Kidney (tissue), 14 donors: Measurements from ENCODE around the gene ABLIM2. TPM values are rescaled to one million over a fixed set of nuclear protein-coding genes. Genes with fewer than 3 reads are reported as not detected.

Source experiments
- DNase-seq, 5 donors: peaks; one replicate each; pipeline ENCODE4 v3.0.0-alpha.2; 2013 to 2020
- FAIRE-seq: peaks from 2 replicates; lab custom pipeline; 2012; peaks lifted over from hg19 to GRCh38; lab: Jason Lieb, UNC
- H3K27ac ChIP-seq, 2 donors: one replicate each; pipeline ENCODE4 v1.7.0; 2013; ENCODE audit warnings: low read depth in 2 of 2, low read length in 2 of 2, inconsistent platforms in 1 of 2
- H3K27me3 ChIP-seq: one replicate; pipeline ENCODE4 v1.7.1; 2013; ENCODE audit warnings: low read length, inconsistent platforms; ENCODE audit not compliant: control insufficient read depth, insufficient read depth
- H3K36me3 ChIP-seq, 3 donors: one replicate each; pipeline versions ENCODE4 v1.7.0 to v1.7.1; 2013; ENCODE audit warnings: low read length in 3 of 3, control low read depth in 1 of 3, inconsistent platforms in 1 of 3; ENCODE audit not compliant: insufficient read depth in 3 of 3, control insufficient read depth in 2 of 3
- H3K4me1 ChIP-seq, 3 donors: one replicate each; pipeline versions ENCODE4 v1.7.0 to v1.7.1; 2013; ENCODE audit warnings: low read length in 3 of 3, inconsistent platforms in 1 of 3, low read depth in 1 of 3; ENCODE audit not compliant: control insufficient read depth in 2 of 3, insufficient read depth in 2 of 3
- H3K4me3 ChIP-seq, 3 donors: one replicate each; pipeline versions ENCODE4 v1.7.0 to v1.8.1; 2013; ENCODE audit warnings: low read length in 3 of 3, control low read depth in 1 of 3, inconsistent platforms in 1 of 3
- H3K9ac ChIP-seq, 3 donors: one replicate each; pipeline versions ENCODE4 v1.7.0 to v1.7.1; 2013; ENCODE audit warnings: low read length in 3 of 3, control low read depth in 1 of 3, inconsistent platforms in 1 of 3
- H3K9me3 ChIP-seq, 3 donors: one replicate each; pipeline versions ENCODE4 v1.7.0 to v1.7.1; 2013; ENCODE audit warnings: low read length in 3 of 3, control low read depth in 1 of 3, inconsistent platforms in 1 of 3; ENCODE audit not compliant: control insufficient read depth in 2 of 3, insufficient read depth in 1 of 3
- intact Hi-C: fragments of 100-400 bp; cut with DNase I; formaldehyde crosslinking; loops from one replicate; pipeline ENCODE4 v1.11.1; 2022
- polyA plus RNA-seq: library from polyadenylated mRNA; stranded (reverse); fragments of 350-450 nt; fragmentation: Illumina TruSeq; extraction: RNeasy Lipid Tissue Mini Kit (QIAGEN cat#74804); gene quantifications from one replicate; pipeline ENCODE4 v1.2.3, GENCODE V29; 2014; ENCODE audit warnings: low read depth, low replicate concordance; ENCODE audit not compliant: insufficient read depth
- total RNA-seq: library from RNA; stranded (reverse); fragmentation: NEBNext Ultra II Directional; extraction: Animal tissue kit (Norgen Biotek cat#: 25700); gene quantifications from one replicate; pipeline ENCODE4 v1.2.1, GENCODE V29; 2021
- TF ChIP-seq, protein P1 (sequence below): IDR thresholded peaks from 3 replicates; pipeline ENCODE4 v1.5.1; 2012; ENCODE audit warnings: mild to moderate bottlenecking, moderate library complexity, borderline replicate concordance; ENCODE audit not compliant: insufficient read depth; ENCODE audit errors: extremely low read depth
- donor health status: control.
- donor health status: control.
- donor health status: control.
- donor health status: control.
- donor health status: control.
- donor health status: DM: yes; HTN: yes; CAD: no.
- donor health status: Normal renal cell carcinoma (clear cell type).

ABLIM2 gene
- total and polyA plus RNA-seq, 2 donors from 2014 or later = 9.5 to 23.3 TPM

DNA sequence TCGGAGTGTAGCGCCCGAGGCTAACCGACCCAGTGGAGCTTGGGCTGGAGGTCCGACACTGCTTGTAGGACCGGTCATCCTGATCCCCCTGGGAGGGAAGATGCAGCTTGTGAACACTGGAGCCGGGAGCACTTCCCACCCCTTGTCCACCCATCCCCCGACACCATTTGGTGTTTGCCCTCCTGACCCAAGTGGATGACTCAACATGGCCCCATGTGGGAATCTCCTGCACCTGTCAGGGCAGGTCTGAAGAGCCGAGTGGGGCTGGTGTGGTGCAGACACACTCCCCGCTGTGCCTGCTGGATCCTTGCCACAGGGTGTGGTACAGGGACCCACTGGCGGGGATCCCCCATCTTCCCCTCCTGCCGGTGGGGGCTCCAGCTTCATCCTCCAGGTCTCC is 128.9 kb downstream of the ABLIM2 start:
- no peaks in the 10 kb centered on the region for H3K4me1 ChIP-seq
- intact Hi-C loops = no loop called here
- TF ChIP-seq, protein P1, sequence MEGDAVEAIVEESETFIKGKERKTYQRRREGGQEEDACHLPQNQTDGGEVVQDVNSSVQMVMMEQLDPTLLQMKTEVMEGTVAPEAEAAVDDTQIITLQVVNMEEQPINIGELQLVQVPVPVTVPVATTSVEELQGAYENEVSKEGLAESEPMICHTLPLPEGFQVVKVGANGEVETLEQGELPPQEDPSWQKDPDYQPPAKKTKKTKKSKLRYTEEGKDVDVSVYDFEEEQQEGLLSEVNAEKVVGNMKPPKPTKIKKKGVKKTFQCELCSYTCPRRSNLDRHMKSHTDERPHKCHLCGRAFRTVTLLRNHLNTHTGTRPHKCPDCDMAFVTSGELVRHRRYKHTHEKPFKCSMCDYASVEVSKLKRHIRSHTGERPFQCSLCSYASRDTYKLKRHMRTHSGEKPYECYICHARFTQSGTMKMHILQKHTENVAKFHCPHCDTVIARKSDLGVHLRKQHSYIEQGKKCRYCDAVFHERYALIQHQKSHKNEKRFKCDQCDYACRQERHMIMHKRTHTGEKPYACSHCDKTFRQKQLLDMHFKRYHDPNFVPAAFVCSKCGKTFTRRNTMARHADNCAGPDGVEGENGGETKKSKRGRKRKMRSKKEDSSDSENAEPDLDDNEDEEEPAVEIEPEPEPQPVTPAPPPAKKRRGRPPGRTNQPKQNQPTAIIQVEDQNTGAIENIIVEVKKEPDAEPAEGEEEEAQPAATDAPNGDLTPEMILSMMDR = no peak
- no peak overlapping the region for H3K4me3 ChIP-seq
- H3K9me3 ChIP-seq = no peaks in the 10 kb centered on the region
- no peak for DNase-seq
- no peaks in the 10 kb centered on the region for H3K27me3 ChIP-seq
- H3K36me3 ChIP-seq = no peaks in the 10 kb centered on the region
- no peak overlapping the region for H3K27ac ChIP-seq
- H3K9ac ChIP-seq = no peak overlapping the region
- FAIRE-seq = no peak

- no peak overlapping the region for H3K4me3 ChIP-seq
- no peaks in the 10 kb centered on the region for H3K36me3 ChIP-seq
- intact Hi-C loops = no loop called here
- H3K4me1 ChIP-seq = no peaks in the 10 kb centered on the region
- DNase-seq (no peak), FAIRE-seq (no peak)
- TF ChIP-seq, protein P1 = no peak
- H3K27ac ChIP-seq = no peak overlapping the region
- no peak overlapping the region for H3K9ac ChIP-seq
- no peaks in the 10 kb centered on the region for H3K9me3 ChIP-seq
- H3K27me3 ChIP-seq = no peaks in the 10 kb centered on the region
These were observed 129.6 kb downstream of the ABLIM2 start for GRCh38 chr4:8028884-8029568.

DNA sequence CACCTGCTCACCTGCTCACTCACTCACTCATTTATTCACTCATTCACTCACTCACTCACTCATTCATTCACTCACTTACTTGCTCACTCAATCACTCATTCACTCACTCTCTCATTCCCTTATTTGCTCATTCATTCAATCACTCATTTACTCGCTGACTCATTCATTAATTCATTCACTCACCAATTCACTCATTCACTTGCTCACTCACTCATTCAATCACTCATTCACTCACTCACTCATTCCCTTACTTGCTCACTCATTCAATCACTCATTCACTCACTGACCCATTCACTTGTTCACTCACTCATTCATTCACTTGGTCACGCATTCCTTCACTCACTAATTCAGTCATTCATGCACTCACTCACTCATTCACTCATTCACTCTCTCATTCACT is 130.2 kb downstream of the ABLIM2 start:
- TF ChIP-seq, protein P1 = no peak
- H3K27me3 ChIP-seq = no peaks in the 10 kb centered on the region
- no peaks in the 10 kb centered on the region for H3K4me1 ChIP-seq
- H3K27ac ChIP-seq = no peak overlapping the region
- intact Hi-C loops = no loop called here
- DNase-seq = no peak
- H3K4me3 ChIP-seq = no peak overlapping the region
- H3K9me3 ChIP-seq = no peaks in the 10 kb centered on the region
- H3K9ac ChIP-seq = no peak overlapping the region
- H3K36me3 ChIP-seq = no peaks in the 10 kb centered on the region
- FAIRE-seq = no peak

DNA sequence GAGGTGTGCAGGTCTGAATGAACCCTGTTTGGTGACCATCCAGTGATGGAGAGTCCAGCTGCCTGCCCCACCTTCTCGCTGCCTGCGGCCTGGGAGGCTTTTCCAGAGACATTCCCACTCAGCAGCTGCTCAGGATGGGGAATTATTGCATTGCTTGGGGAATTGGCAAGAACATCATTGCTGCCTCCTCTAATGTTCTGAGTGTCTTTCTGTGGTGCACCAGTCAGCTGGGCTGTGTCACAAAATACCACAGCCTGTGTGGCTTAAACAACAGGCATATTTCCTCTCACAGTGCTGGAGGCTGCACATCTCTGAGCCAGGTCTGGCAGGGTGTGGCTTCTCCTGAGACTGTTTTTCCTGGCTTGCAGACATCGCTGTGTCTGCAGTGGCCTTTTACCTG is 132.2 kb downstream of the ABLIM2 start:
- TF ChIP-seq, protein P1 = no peak
- Histone ChIP-seq H3K4me3 (no peak overlapping the region), H3K27ac (no peak overlapping the region), H3K36me3 (no peaks in the 10 kb centered on the region), H3K9me3 (no peaks in the 10 kb centered on the region), H3K27me3 (no peaks in the 10 kb centered on the region), H3K9ac (no peak overlapping the region), H3K4me1 (no peaks in the 10 kb centered on the region)
- intact Hi-C loops = no loop called here
- no peak for DNase-seq
- FAIRE-seq = no peak
